Lower leg skin (tissue), 3 donors: ENCODE data around the gene SHISAL1.

ENCODE experiments used
- CTCF ChIP-seq, 3 donors: fragments of 450-650 bp; IDR thresholded peaks; one replicate each; pipeline ENCODE4 v1.5.1; 2016; ENCODE audit warnings: antibody characterized with exemption in 3 of 3, mild to moderate bottlenecking in 3 of 3, moderate library complexity in 2 of 3
- POLR2A ChIP-seq, 2 donors: fragments of 450-650 bp; IDR thresholded peaks; one replicate each; pipeline ENCODE4 v1.6.1; 2016 to 2017; ENCODE audit warnings: antibody characterized with exemption in 2 of 2, mild to moderate bottlenecking in 1 of 2, moderate library complexity in 1 of 2

DNA sequence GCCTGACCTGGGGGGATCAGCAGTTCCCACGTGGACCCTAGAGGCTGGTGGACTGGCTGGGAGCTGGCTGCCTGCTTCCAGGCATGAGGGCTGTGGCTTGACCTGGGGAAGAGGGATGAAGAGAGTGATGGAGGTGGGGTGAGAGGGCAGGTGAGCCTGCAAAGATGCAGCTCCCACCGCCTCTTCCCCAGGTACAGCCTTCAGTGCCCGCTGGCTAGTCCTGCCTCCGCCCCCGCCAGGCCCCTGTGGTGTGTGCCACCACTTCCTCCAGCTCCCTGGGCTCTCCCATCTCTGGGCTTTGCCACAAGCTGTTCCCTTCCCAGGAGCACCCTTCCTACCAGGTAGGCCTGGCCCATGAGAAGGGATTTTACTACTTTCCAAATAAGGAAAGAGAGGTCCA is 112.9 kb downstream of the SHISAL1 start:
- TF ChIP-seq CTCF (IDR thresholded peaks at IDR 0.05) (no peak), POLR2A (IDR thresholded peaks at IDR 0.05) (no peak)
